ENCODE data around the gene ZIC1.

ZIC1 gene

DNA sequence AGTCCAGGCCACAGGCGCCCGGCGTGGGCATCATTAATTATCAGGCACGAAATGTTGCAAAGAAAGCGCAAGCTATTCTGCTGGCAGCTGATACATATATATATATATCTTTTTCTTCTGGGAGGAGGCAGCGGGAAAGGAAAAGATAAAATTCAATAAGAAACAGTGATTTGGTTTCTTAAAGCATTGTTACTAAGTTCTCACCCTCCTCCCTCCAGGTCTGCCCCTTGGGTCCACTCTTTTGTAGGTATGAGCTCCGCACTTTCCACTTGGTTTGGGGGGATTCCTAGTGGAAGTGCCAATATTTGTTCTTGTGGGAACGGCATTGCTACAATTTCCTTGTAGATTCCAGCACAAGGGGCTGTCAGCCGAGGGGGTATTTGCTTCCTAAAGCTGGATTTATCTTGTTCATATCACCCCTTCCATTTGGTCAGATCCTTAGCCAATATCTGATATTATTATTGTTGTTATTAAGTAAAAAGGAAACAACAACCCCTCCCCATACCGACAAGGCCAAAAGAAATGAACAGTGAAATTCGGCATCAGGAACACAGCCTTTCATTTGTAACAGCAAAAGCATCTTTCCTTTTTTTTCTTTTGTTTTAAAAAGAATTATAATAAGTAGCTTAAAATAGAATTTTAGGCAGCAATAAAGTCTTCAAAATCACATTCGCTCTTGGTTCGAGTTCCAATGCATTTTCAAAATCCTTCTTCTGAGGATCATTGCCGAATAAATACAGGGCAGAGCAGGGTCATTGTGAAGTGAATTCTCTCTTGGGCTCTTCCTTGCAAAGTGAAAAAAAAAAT is 15.6 kb downstream of the ZIC1 start:
- Mint-ChIP-seq H3K27me3 (peaks cover 58% of the 10 kb centered on the region), H3K9me3 (peaks cover 3% of the 10 kb centered on the region), H3K27ac (no peak overlapping the region), H3K4me3 (no peak overlapping the region), H3K36me3 (peaks cover 3% of the 10 kb centered on the region), H3K4me1 (no peaks in the 10 kb centered on the region)
- CTCF ChIA-PET = no interaction called here
- DNase-seq = no peak

DNA sequence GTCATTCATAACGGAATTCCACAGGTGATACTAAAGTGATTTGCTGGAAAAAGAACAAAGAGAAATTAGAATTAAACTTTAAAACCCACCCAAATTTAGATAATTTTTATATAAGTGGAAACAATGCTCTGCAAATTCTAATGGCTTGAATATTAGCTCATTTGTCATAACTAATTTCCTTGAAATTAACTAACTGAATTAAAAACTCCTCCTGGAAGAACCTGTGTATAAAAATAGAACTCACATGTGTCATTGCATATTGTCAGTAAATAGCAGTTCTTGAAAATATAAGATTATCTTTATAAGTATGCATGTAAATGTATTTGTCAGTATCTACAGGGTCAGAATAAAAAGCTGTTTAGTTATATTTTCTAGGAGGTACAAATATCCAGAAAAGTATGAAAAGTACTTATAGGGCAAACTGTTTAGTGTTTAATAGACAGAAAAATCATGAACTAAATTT is 16.3 kb downstream of the ZIC1 start:
- Mint-ChIP-seq H3K27me3 (peaks cover 52% of the 10 kb centered on the region), H3K36me3 (peaks cover 3% of the 10 kb centered on the region), H3K4me1 (no peaks in the 10 kb centered on the region), H3K9me3 (peaks cover 3% of the 10 kb centered on the region), H3K4me3 (no peak overlapping the region), H3K27ac (no peak overlapping the region)
- no peak for DNase-seq
- CTCF ChIA-PET = no interaction called here

DNA sequence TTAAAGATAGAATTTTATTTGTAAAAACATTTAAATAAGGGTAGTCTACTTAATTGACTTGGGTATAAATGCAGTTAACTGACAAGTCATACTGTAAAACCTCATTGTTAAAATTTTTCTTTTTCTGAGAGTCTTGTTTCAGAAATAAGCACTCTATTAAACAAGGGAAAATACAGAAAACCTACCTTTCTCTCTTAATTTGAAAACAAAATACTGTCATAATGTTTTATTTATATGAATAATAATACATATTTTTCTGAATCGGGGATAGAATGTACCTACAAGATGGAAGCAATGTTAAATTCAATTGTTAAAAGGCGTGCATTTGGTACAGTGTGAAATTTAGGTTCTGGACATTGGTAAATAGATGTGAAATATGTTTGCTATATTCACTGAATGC is 17.8 kb downstream of the ZIC1 start:
- H3K36me3 Mint-ChIP-seq = peaks cover 3% of the 10 kb centered on the region
- peaks cover 37% of the 10 kb centered on the region for H3K27me3 Mint-ChIP-seq
- CTCF ChIA-PET = no interaction called here
- H3K4me3 Mint-ChIP-seq = no peak overlapping the region
- no peak overlapping the region for H3K27ac Mint-ChIP-seq
- no peak for DNase-seq
- H3K4me1 Mint-ChIP-seq = no peaks in the 10 kb centered on the region
- H3K9me3 Mint-ChIP-seq = peaks cover 3% of the 10 kb centered on the region

DNA sequence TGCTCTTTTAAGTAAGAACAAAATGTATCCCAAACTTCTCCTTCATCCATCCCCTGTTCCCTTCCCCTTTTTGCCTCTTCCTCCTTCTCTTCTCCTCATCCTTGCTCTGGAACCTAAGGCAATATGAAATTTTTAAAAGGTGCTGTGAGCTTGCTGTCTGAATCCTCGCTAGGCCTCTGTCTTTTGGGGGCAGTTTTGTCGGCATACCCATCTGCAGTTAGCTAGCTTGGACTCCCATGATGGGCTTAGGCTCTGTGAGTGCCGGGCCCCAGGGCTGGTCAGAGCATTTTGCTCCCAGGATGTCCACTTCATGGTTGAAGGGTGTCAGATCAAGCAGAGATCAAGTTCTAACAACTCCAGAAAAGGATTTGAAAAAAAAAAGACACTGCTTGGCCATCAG is 18.6 kb downstream of the ZIC1 start:
- peaks cover 29% of the 10 kb centered on the region for H3K27me3 Mint-ChIP-seq
- H3K27ac Mint-ChIP-seq = no peak overlapping the region
- no peak for DNase-seq
- H3K36me3 Mint-ChIP-seq = peaks cover 3% of the 10 kb centered on the region
- CTCF ChIA-PET = no interaction called here
- peaks cover 1% of the 10 kb centered on the region for H3K9me3 Mint-ChIP-seq
- no peaks in the 10 kb centered on the region for H3K4me1 Mint-ChIP-seq
- H3K4me3 Mint-ChIP-seq = no peak overlapping the region

GRCh38 chr3:147428326-147428725 is 19.2 kb downstream of the ZIC1 start:
- H3K36me3 Mint-ChIP-seq = peaks cover 3% of the 10 kb centered on the region
- CTCF ChIA-PET = no interaction called here
- no peak for DNase-seq
- no peaks in the 10 kb centered on the region for H3K9me3 Mint-ChIP-seq
- H3K27ac Mint-ChIP-seq = no peak overlapping the region
- peaks cover 23% of the 10 kb centered on the region for H3K27me3 Mint-ChIP-seq
- H3K4me1 Mint-ChIP-seq = no peaks in the 10 kb centered on the region
- H3K4me3 Mint-ChIP-seq = no peak overlapping the region

GRCh38 chr3:147428754-147429153 is 19.6 kb downstream of the ZIC1 start:
- no peaks in the 10 kb centered on the region for H3K9me3 Mint-ChIP-seq
- no peak overlapping the region for H3K27ac Mint-ChIP-seq
- no peak for DNase-seq
- CTCF ChIA-PET = no interaction called here
- no peak overlapping the region for H3K4me3 Mint-ChIP-seq
- peaks cover under 1% of the 10 kb centered on the region for H3K36me3 Mint-ChIP-seq
- H3K4me1 Mint-ChIP-seq = no peaks in the 10 kb centered on the region
- peaks cover 19% of the 10 kb centered on the region for H3K27me3 Mint-ChIP-seq

GRCh38 chr3:147431751-147432150 is 22.6 kb downstream of the ZIC1 start:
- Mint-ChIP-seq H3K27ac (no peak overlapping the region), H3K4me1 (no peaks in the 10 kb centered on the region), H3K9me3 (no peaks in the 10 kb centered on the region), H3K27me3 (peaks cover 4% of the 10 kb centered on the region), H3K36me3 (no peaks in the 10 kb centered on the region), H3K4me3 (no peak overlapping the region)
- CTCF ChIA-PET = no interaction called here
- no peak for DNase-seq

- Mint-ChIP-seq H3K36me3 (no peaks in the 10 kb centered on the region), H3K4me3 (no peak overlapping the region), H3K9me3 (no peaks in the 10 kb centered on the region), H3K4me1 (no peaks in the 10 kb centered on the region), H3K27ac (no peak overlapping the region), H3K27me3 (no peaks in the 10 kb centered on the region)
- no peak for DNase-seq
- CTCF ChIA-PET = no interaction called here
These were observed 38.1 kb downstream of the ZIC1 start for GRCh38 chr3:147447224-147447623.

- H3K27me3 Mint-ChIP-seq = no peaks in the 10 kb centered on the region
- no peak overlapping the region for H3K4me3 Mint-ChIP-seq
- no peak overlapping the region for H3K27ac Mint-ChIP-seq
- H3K9me3 Mint-ChIP-seq = peaks cover 2% of the 10 kb centered on the region
- DNase-seq = no peak
- H3K4me1 Mint-ChIP-seq = no peaks in the 10 kb centered on the region
- H3K36me3 Mint-ChIP-seq = no peaks in the 10 kb centered on the region
- CTCF ChIA-PET = no interaction called here
These were observed 40.5 kb downstream of the ZIC1 start for GRCh38 chr3:147449669-147450068.

DNA sequence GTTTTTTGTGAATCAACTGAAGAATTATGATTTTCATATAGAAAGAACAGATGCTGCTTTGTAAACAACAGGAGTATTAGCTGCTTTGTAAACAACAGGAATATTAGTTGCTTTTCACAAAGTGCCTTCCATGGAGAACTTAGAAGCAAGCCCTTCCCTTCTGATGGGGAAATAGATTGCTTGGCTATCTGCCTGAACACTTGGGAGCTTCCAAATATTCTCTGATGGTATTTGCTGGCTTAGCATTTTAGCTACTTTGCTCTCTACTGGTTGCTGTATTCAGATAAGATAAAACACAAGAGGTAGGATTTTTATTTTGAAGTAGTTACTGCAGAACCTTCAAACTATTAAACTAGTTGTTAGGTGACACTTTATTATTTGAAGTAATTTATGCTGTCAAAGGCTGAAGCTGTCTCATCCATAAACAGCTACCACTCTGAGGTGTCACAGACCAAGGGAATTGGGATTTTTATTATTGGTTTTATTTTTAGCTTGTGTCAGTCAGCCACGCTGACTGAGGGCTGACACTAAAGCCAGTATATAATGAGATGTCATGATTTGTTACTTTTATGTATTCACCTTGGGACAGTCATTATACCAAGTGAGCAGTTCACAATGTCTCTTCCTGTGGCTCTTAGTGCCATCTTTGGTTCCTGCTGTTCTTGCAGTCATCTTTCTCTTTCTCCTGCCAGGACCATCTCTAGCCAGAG is 50.0 kb downstream of the ZIC1 start:
- no peak for DNase-seq
- Mint-ChIP-seq H3K4me1 (no peaks in the 10 kb centered on the region), H3K27me3 (no peaks in the 10 kb centered on the region), H3K9me3 (no peaks in the 10 kb centered on the region), H3K27ac (no peak overlapping the region), H3K4me3 (no peak overlapping the region), H3K36me3 (no peaks in the 10 kb centered on the region)
- CTCF ChIA-PET = no interaction called here

DNA sequence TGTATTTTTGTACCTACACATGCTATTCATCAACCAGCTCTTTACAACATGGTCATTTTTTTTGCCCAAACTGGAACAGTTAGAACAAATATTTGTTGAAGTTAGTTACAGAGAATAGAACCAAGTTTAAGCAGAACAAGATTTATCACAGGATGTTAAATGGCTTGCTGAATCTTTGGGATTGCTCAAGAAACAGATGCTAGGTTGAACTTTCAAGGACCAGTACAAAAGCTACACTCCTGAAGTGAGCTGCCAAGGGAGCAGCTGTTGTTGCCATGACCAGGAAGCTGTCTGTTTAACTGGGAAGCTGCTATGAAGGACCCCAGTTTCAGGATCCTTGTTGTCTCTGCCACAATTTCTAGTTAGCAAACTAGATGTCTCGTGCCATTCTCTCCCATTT is 53.7 kb downstream of the ZIC1 start:
- DNase-seq = no peak
- CTCF ChIA-PET = no interaction called here
- Mint-ChIP-seq H3K36me3 (no peaks in the 10 kb centered on the region), H3K9me3 (no peaks in the 10 kb centered on the region), H3K27me3 (no peaks in the 10 kb centered on the region), H3K4me3 (no peak overlapping the region), H3K27ac (no peak overlapping the region), H3K4me1 (no peaks in the 10 kb centered on the region)
